GM12874 (cell line): Measurements from ENCODE around the gene AGAP3.

Source experiments
- TF ChIP-seq, protein P1 (sequence below): IDR thresholded peaks from 2 replicates; pipeline ENCODE4 v1.5.1; 2011; ENCODE audit warnings: low read depth, mild to moderate bottlenecking, control low read depth, low read length, moderate library complexity; ENCODE audit not compliant: insufficient read depth

AGAP3 gene

DNA sequence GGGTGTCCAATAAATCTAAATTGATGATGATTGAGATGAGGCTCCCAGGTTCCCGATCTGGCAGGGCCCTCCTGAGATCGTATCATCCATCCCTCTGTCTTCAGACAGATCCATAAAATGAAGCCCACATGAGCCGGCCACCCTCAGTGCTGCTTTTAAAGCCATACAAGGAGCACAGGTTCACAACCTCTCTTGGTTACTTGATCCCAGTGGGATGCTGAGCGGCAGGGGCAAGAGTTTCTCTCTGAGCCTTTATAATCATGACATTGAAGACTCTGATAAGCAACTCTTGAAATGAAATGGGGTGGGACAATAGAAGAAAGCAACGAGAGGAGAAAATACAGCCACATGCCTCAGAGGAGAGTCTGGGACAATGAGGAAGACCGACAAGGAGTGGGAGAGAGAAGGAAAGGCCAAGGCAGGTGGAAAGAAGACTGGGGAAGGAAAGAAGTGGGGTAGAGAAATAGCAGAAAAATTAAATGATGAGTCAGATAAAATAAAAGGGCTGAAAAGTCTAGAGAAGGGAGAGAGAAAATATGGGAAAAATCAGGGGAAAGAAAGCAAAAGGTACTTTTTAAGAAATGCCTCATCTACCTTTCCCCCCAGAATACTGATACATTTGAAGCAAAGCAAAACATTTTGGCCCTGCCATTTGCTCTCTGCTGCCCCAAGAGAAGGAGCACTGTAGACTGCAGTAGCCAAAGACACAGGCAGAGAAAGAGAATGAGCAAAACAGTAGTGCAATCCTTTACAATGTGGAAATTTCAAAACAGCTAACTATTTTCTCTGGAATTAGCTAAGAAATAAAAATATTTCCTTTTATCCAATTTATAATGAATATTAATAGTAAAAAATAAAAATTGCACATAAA lies 66.6 kb downstream of the AGAP3 start:
- TF ChIP-seq, protein P1, sequence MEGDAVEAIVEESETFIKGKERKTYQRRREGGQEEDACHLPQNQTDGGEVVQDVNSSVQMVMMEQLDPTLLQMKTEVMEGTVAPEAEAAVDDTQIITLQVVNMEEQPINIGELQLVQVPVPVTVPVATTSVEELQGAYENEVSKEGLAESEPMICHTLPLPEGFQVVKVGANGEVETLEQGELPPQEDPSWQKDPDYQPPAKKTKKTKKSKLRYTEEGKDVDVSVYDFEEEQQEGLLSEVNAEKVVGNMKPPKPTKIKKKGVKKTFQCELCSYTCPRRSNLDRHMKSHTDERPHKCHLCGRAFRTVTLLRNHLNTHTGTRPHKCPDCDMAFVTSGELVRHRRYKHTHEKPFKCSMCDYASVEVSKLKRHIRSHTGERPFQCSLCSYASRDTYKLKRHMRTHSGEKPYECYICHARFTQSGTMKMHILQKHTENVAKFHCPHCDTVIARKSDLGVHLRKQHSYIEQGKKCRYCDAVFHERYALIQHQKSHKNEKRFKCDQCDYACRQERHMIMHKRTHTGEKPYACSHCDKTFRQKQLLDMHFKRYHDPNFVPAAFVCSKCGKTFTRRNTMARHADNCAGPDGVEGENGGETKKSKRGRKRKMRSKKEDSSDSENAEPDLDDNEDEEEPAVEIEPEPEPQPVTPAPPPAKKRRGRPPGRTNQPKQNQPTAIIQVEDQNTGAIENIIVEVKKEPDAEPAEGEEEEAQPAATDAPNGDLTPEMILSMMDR = no peak

DNA sequence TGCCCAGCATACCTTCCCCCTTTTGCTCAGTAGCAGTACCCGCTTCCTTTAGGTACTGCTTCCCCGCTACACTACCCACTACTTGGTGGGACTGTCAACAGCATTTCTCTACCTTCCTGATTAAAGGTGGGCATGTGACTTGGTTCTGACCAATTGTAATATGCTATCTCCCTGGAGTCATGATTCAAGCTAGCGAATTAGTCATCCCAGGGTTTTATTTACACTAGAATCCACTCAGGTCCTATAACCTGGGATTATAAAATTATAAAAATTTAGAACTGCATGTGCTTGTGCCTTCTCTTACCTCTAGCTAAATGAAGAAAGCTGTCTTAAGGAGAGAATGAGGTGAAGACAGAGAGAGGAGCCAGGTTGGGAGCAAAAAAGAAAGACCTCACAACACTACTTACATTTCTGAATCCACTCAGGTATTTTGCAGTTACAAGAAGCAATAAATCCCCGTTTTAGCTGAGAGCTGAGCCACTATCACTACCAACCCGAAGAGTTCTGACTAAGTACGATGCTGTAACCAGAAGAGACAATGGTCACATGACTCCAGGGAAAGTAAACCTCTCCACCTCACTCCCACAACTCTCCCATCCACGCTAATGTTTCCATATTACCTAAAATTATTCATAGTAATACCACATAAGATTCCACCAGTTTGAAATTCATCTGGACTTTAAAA lies 71.5 kb downstream of the AGAP3 start:
- TF ChIP-seq, protein P1 = no peak

DNA sequence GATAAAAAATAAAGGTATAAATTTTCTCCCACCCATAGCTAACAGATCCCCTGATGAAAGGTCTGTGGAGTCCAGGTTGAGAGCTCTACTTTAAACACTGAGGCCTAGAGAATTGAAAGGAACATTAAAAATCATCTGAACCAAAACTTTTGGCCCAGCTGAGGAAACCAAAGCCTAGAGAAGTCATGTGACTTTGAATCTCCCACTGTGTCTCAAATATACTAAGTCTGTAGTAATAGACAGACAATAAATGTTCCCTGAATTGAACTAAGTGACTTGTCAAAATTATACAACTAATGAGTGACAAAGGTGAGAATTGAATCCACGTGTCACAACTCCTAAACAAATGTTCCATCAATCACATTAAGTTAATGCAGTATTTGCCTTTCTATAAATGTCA lies 75.5 kb downstream of the AGAP3 start:
- TF ChIP-seq, protein P1 = no peak

DNA sequence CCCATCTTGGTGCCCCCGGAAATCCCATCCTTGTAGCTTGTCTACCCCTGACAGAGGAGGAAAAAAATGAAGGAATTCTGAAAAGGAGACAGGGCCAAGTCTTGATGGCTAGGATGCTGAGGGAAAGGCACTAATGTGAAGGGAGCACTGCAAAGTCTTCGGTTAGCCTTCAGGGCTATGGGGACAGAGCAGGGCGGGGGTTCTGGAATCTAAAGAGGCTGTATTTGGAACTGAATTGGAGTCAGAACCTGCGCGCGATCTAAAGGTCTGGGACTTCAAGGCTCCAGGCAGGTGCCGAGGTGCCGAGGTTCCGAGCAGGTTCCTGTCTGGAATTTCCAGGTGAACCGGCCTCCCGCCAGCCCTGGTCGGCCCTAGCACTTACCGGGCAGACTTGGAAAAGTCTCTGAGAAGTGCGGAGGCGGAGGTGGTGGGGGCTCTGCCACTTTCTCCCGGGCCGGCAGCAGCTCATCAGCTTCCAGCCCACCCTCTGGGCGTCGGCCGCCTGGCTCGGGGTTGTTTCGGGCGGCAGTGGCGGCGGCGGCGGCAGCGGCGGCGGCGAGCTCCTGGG lies 80.4 kb downstream of the AGAP3 start:
- TF ChIP-seq, protein P1 = no peak

DNA sequence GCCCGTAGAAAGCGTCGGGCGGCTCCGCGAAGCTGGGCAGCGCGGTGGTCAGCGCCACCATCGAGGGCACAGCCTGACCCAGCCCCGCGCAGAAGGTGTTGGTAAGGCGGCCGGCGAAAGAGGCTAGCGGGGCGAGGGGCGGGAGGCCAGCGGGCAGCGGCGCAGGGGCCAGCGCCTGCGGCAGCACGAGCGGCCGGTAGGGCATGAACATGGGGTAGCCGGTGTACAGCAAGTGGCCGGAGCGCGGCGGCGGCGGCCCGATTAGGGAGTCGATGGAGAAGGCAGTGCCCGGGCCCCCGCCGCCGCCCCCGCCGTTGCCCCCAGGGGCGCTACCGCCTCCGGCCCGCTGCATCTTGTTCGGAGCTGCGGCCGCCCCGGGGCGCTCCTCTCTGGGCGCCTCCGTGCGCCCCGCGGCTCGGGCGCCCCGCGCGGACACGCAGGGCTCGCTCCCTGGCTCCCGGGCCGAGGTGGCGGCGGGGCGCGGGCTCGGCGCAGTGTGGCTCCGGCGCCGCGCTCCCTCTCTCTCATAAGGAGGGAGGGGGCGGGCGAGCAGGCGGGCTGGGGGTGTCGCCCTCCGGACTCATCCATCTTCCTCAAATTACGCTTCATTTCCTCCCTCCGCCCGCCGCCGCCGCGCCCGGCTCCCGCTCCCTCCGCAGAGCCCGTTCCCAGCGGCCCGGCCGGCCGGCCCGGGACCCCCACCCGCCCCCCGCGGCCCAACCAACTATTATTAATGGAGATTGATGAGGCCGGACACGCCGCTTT lies 81.1 kb downstream of the AGAP3 start, which contains the start of gene GBX1:
Gene GBX1 (minus strand): TSS at position 498 of the 765 bp plus-strand sequence. CDS start 146 bp downstream, at position 352.
- TF ChIP-seq, protein P1 = no peak

DNA sequence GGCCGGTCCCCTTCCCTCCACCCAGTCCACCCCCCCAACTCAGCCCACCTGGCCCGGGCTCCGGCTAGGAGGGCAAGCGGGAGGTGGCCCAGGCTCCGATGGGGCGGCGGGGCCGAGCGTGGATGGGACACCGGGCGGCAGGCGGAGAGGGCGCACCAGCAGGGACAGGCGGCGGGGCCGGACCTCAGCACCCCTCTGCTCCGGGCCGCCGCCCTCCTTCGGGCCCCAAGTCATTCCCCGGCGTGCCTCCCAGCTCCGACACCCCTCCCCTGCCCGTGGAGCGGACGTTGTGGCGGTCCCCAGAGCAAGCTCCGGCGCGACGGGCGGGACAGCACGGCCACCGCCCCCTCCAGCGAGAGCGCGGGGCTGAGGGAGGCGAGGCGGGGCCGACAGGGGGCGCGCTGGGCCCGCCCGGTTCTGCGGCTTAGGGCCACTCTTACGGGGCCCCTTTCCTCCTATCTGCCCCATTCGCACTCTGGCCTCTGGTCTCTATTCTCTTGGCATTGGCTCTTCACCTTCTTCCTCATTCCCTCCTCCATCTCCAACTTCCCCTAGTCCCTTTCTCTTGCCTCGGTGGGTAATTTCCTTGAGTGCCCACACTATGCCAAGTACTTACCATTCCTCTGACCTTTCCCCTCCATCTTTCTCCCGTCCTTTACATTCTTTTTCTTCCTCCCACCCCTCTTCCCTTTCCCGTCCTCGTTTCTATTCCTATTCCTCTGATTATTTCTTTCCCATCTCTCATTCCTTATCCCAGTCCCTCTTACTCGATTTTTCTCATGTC lies 81.9 kb downstream of the AGAP3 start:
- TF ChIP-seq, protein P1 = peak; percentile 81
